ENCODE data around the gene PIP5K1B.

PIP5K1B gene

GRCh38 chr9:68847765-68848164 lies 142.7 kb downstream of the PIP5K1B start:
- H3K36me3 Mint-ChIP-seq: peaks cover 45% of the 10 kb centered on the region
- no peaks in the 10 kb centered on the region for H3K9me3 Mint-ChIP-seq
- H3K4me3 Mint-ChIP-seq: no peak overlapping the region
- H3K27me3 Mint-ChIP-seq: no peaks in the 10 kb centered on the region
- peaks cover 23% of the 10 kb centered on the region for H3K4me1 Mint-ChIP-seq
- no peak for ATAC-seq
- H3K27ac Mint-ChIP-seq: no peak overlapping the region

- peaks cover 51% of the 10 kb centered on the region for H3K36me3 Mint-ChIP-seq
- H3K27ac Mint-ChIP-seq: no peak overlapping the region
- no peak for ATAC-seq
- no peak overlapping the region for H3K4me3 Mint-ChIP-seq
- H3K9me3 Mint-ChIP-seq: no peaks in the 10 kb centered on the region
- no peaks in the 10 kb centered on the region for H3K27me3 Mint-ChIP-seq
- H3K4me1 Mint-ChIP-seq: peaks cover 10% of the 10 kb centered on the region
Measured at GRCh38 chr9:68851657-68852056, 146.6 kb downstream of the PIP5K1B start.

- no peak overlapping the region for H3K27ac Mint-ChIP-seq
- no peaks in the 10 kb centered on the region for H3K9me3 Mint-ChIP-seq
- no peaks in the 10 kb centered on the region for H3K27me3 Mint-ChIP-seq
- H3K4me3 Mint-ChIP-seq: no peak overlapping the region
- peaks cover 61% of the 10 kb centered on the region for H3K36me3 Mint-ChIP-seq
- peaks cover 10% of the 10 kb centered on the region for H3K4me1 Mint-ChIP-seq
- no peak for ATAC-seq
Measured at GRCh38 chr9:68852941-68853340, 147.9 kb downstream of the PIP5K1B start.

GRCh38 chr9:68859347-68859746 lies 154.3 kb downstream of the PIP5K1B start:
- peaks cover 10% of the 10 kb centered on the region for H3K4me1 Mint-ChIP-seq
- no peak for ATAC-seq
- H3K27ac Mint-ChIP-seq: no peak overlapping the region
- peaks cover 46% of the 10 kb centered on the region for H3K36me3 Mint-ChIP-seq
- H3K9me3 Mint-ChIP-seq: no peaks in the 10 kb centered on the region
- H3K27me3 Mint-ChIP-seq: no peaks in the 10 kb centered on the region
- no peak overlapping the region for H3K4me3 Mint-ChIP-seq

GRCh38 chr9:68860419-68860818 lies 155.4 kb downstream of the PIP5K1B start:
- no peaks in the 10 kb centered on the region for H3K9me3 Mint-ChIP-seq
- H3K4me3 Mint-ChIP-seq: no peak overlapping the region
- no peak overlapping the region for H3K27ac Mint-ChIP-seq
- peaks cover 4% of the 10 kb centered on the region for H3K4me1 Mint-ChIP-seq
- H3K36me3 Mint-ChIP-seq: peaks cover 41% of the 10 kb centered on the region
- no peaks in the 10 kb centered on the region for H3K27me3 Mint-ChIP-seq
- ATAC-seq: no peak

- Mint-ChIP-seq H3K4me1 (no peaks in the 10 kb centered on the region), H3K27ac (no peak overlapping the region), H3K27me3 (no peaks in the 10 kb centered on the region), H3K9me3 (no peaks in the 10 kb centered on the region), H3K36me3 (peaks cover 32% of the 10 kb centered on the region), H3K4me3 (no peak overlapping the region)
- ATAC-seq: no peak
Measured at GRCh38 chr9:68861436-68861835, 156.4 kb downstream of the PIP5K1B start.

- Mint-ChIP-seq H3K27me3 (no peaks in the 10 kb centered on the region), H3K9me3 (no peaks in the 10 kb centered on the region), H3K4me1 (no peaks in the 10 kb centered on the region), H3K36me3 (peaks cover 35% of the 10 kb centered on the region), H3K4me3 (no peak overlapping the region), H3K27ac (no peak overlapping the region)
- no peak for ATAC-seq
Measured at GRCh38 chr9:68867066-68867465, 162.0 kb downstream of the PIP5K1B start.

- H3K27me3 Mint-ChIP-seq: no peaks in the 10 kb centered on the region
Measured at GRCh38 chr9:68869022-68869421, 164.0 kb downstream of the PIP5K1B start.

GRCh38 chr9:68870086-68870485 lies 165.0 kb downstream of the PIP5K1B start:
- no peaks in the 10 kb centered on the region for H3K9me3 Mint-ChIP-seq
- H3K4me1 Mint-ChIP-seq: no peaks in the 10 kb centered on the region
- no peak for ATAC-seq
- no peak overlapping the region for H3K27ac Mint-ChIP-seq
- H3K36me3 Mint-ChIP-seq: peaks cover 25% of the 10 kb centered on the region
- H3K27me3 Mint-ChIP-seq: no peaks in the 10 kb centered on the region
- no peak overlapping the region for H3K4me3 Mint-ChIP-seq

More at GRCh38 chr9:68869022-68869421, 164.0 kb downstream of the PIP5K1B start:
- H3K36me3 Mint-ChIP-seq: peaks cover 28% of the 10 kb centered on the region
- no peak overlapping the region for H3K27ac Mint-ChIP-seq
- H3K4me3 Mint-ChIP-seq: no peak overlapping the region
- no peaks in the 10 kb centered on the region for H3K4me1 Mint-ChIP-seq
- H3K9me3 Mint-ChIP-seq: no peaks in the 10 kb centered on the region
- no peak for ATAC-seq

- no peaks in the 10 kb centered on the region for H3K27me3 Mint-ChIP-seq
- no peak overlapping the region for H3K27ac Mint-ChIP-seq
- peaks cover 25% of the 10 kb centered on the region for H3K36me3 Mint-ChIP-seq
- no peaks in the 10 kb centered on the region for H3K9me3 Mint-ChIP-seq
- H3K4me3 Mint-ChIP-seq: no peak overlapping the region
- ATAC-seq: no peak
- H3K4me1 Mint-ChIP-seq: no peaks in the 10 kb centered on the region
Measured at GRCh38 chr9:68871236-68871635, 166.2 kb downstream of the PIP5K1B start.

GRCh38 chr9:68872026-68872501 lies 167.0 kb downstream of the PIP5K1B start:
- Mint-ChIP-seq H3K9me3 (no peaks in the 10 kb centered on the region), H3K4me3 (no peak overlapping the region), H3K36me3 (peaks cover 28% of the 10 kb centered on the region), H3K27ac (no peak overlapping the region), H3K27me3 (no peaks in the 10 kb centered on the region), H3K4me1 (no peaks in the 10 kb centered on the region)
- no peak for ATAC-seq

GRCh38 chr9:68873179-68873578 lies 168.1 kb downstream of the PIP5K1B start:
- no peak overlapping the region for H3K4me3 Mint-ChIP-seq
- no peaks in the 10 kb centered on the region for H3K9me3 Mint-ChIP-seq
- no peaks in the 10 kb centered on the region for H3K4me1 Mint-ChIP-seq
- H3K36me3 Mint-ChIP-seq: peaks cover 39% of the 10 kb centered on the region
- no peaks in the 10 kb centered on the region for H3K27me3 Mint-ChIP-seq
- no peak for ATAC-seq
- no peak overlapping the region for H3K27ac Mint-ChIP-seq

- Mint-ChIP-seq H3K4me3 (no peak overlapping the region), H3K27ac (no peak overlapping the region), H3K9me3 (no peaks in the 10 kb centered on the region), H3K36me3 (peaks cover 46% of the 10 kb centered on the region), H3K4me1 (no peaks in the 10 kb centered on the region), H3K27me3 (no peaks in the 10 kb centered on the region)
- no peak for ATAC-seq
Measured at GRCh38 chr9:68876273-68876672, 171.2 kb downstream of the PIP5K1B start.

- Mint-ChIP-seq H3K27me3 (no peaks in the 10 kb centered on the region), H3K4me1 (no peaks in the 10 kb centered on the region), H3K36me3 (peaks cover 43% of the 10 kb centered on the region), H3K4me3 (no peak overlapping the region), H3K9me3 (no peaks in the 10 kb centered on the region), H3K27ac (no peak overlapping the region)
- ATAC-seq: no peak
Measured at GRCh38 chr9:68876681-68877080, 171.6 kb downstream of the PIP5K1B start.

- Mint-ChIP-seq H3K36me3 (peaks cover 43% of the 10 kb centered on the region), H3K27ac (no peak overlapping the region), H3K4me3 (no peak overlapping the region), H3K9me3 (no peaks in the 10 kb centered on the region), H3K4me1 (no peaks in the 10 kb centered on the region), H3K27me3 (no peaks in the 10 kb centered on the region)
- no peak for ATAC-seq
Measured at GRCh38 chr9:68877219-68877618, 172.2 kb downstream of the PIP5K1B start.

- H3K4me1 Mint-ChIP-seq: no peaks in the 10 kb centered on the region
- no peak overlapping the region for H3K27ac Mint-ChIP-seq
- no peak overlapping the region for H3K4me3 Mint-ChIP-seq
- ATAC-seq: no peak
- H3K27me3 Mint-ChIP-seq: no peaks in the 10 kb centered on the region
- no peaks in the 10 kb centered on the region for H3K9me3 Mint-ChIP-seq
- peaks cover 54% of the 10 kb centered on the region for H3K36me3 Mint-ChIP-seq
Measured at GRCh38 chr9:68878450-68878849, 173.4 kb downstream of the PIP5K1B start.

GRCh38 chr9:68883224-68883623 lies 178.2 kb downstream of the PIP5K1B start:
- Mint-ChIP-seq H3K27me3 (no peaks in the 10 kb centered on the region), H3K4me3 (no peak overlapping the region), H3K4me1 (no peaks in the 10 kb centered on the region), H3K27ac (no peak overlapping the region), H3K9me3 (no peaks in the 10 kb centered on the region), H3K36me3 (peaks cover 55% of the 10 kb centered on the region)
- ATAC-seq: no peak

Measured in stimulated activated memory B cell treated with anti-CD40 and anti-IgM and Interleukin-4, amounts not matched to agents 10 μg/mL and 1 μg/mL and 100 μg/mL, for 72 hours (primary cell).